AG04449 (cell line): ENCODE data around the gene GTPBP2.

Source experiments
- CTCF ChIA-PET: fragments of 350-600 bp; formaldehyde crosslinking; extraction: SDS; loops from one replicate; lab custom pipeline; 2021; ENCODE audit warnings: antibody characterized with exemption; lab: Yijun Ruan, JAX
- POLR2A ChIA-PET: fragments of 400-600, 350-600 bp; formaldehyde crosslinking; extraction: SDS; loops from one replicate; lab custom pipeline; 2020; ENCODE audit warnings: antibody characterized with exemption, inconsistent platforms; lab: Yijun Ruan, JAX
- DNase-seq: peaks from one replicate; pipeline ENCODE4 v3.0.0-alpha.2; 2010; ENCODE audit warnings: low read depth, low spot score
- H3K4me3 ChIP-seq: 2 replicates; pipeline ENCODE4 v1.5.1; 2011; ENCODE audit warnings: low read depth, mild to moderate bottlenecking, control low read depth, low read length
- CTCF ChIP-seq: IDR thresholded peaks from one replicate; pipeline ENCODE4 v1.5.1; 2011; ENCODE audit warnings: mild to moderate bottlenecking, moderate library complexity, low read length, control low read depth, inconsistent platforms; ENCODE audit not compliant: insufficient read depth; ENCODE audit errors: missing control alignments

The GTPBP2 gene

GRCh38 chr6:43616725-43617472, 12.2 kb downstream of the GTPBP2 start:
- no peak for TF ChIP-seq CTCF
- no peak overlapping the region for H3K4me3 ChIP-seq
- DNase-seq = no peak
- ChIA-PET CTCF (interaction anchor here (0.8 to 5.5 kb wide), 2 partner anchors 8 to 9 kb away, joined by 5 to 44 read pairs; no protein-coding TSS in a partner anchor), POLR2A (interaction anchor here (0.7 to 1.6 kb wide), 5 partner anchors 7 to 12 kb away, joined by 3 to 8 read pairs (median 5); partner anchors contain the start of gene GTPBP2)

- ChIA-PET POLR2A (interaction anchor here (1.8 kb wide), 1 partner anchor 15 kb away, joined by 5 read pairs; the partner anchor contains the start of gene GTPBP2), CTCF (interaction anchor here (1.9 kb wide), 1 partner anchor 11 kb away, joined by 6 read pairs; no protein-coding TSS in a partner anchor)
- no peak for TF ChIP-seq CTCF
Measured at GRCh38 chr6:43614396-43614730, 14.7 kb downstream of the GTPBP2 start.

GRCh38 chr6:43613721-43614395, 15.2 kb downstream of the GTPBP2 start:
- POLR2A ChIA-PET = interaction anchor here (1.2 to 1.8 kb wide), 2 partner anchors 9 to 16 kb away, joined by 3 to 5 read pairs; partner anchors contain the start of gene GTPBP2
- no peak for TF ChIP-seq CTCF
- CTCF ChIA-PET = interaction anchor here (1.0 to 1.9 kb wide), 2 partner anchors 12 to 461 kb away, joined by 4 to 6 read pairs; no protein-coding TSS in a partner anchor
- no peak for DNase-seq
- no peak overlapping the region for H3K4me3 ChIP-seq

More at GRCh38 chr6:43614396-43614730, 14.7 kb downstream of the GTPBP2 start:
- H3K4me3 ChIP-seq = no peak overlapping the region
- no peak for DNase-seq

GRCh38 chr6:43610431-43610830, 18.6 kb downstream of the GTPBP2 start:
- no peak for TF ChIP-seq CTCF
- no peak for DNase-seq
- no peak overlapping the region for H3K4me3 ChIP-seq
- CTCF ChIA-PET = interaction anchor here (1.1 to 4.4 kb wide), 6 partner anchors 10 to 467 kb away, joined by 3 to 74 read pairs (median 5); no protein-coding TSS in a partner anchor
- POLR2A ChIA-PET = no interaction called here

- H3K4me3 ChIP-seq = no peak overlapping the region
- ChIA-PET POLR2A (no interaction called here), CTCF (interaction anchor here (0.8 to 4.4 kb wide), 15 partner anchors 9 to 474 kb away, joined by 3 to 93 read pairs (median 9); partner anchors contain the start of gene GTPBP2)
- no peak for TF ChIP-seq CTCF
- no peak for DNase-seq
Measured at GRCh38 chr6:43609402-43609801, 19.7 kb downstream of the GTPBP2 start.
